NB4 (cell line): Measurements from ENCODE around the gene SPPL2B.

Experiments
- CTCF ChIP-seq: IDR thresholded peaks from one replicate; pipeline ENCODE4 v1.5.1; 2012; ENCODE audit warnings: low read depth, low read length
- POLR2A ChIP-seq: IDR thresholded peaks from 2 replicates; pipeline ENCODE4 v1.6.1; 2011; ENCODE audit warnings: mild to moderate bottlenecking; ENCODE audit not compliant: insufficient read length; ENCODE audit errors: extremely low read depth

DNA sequence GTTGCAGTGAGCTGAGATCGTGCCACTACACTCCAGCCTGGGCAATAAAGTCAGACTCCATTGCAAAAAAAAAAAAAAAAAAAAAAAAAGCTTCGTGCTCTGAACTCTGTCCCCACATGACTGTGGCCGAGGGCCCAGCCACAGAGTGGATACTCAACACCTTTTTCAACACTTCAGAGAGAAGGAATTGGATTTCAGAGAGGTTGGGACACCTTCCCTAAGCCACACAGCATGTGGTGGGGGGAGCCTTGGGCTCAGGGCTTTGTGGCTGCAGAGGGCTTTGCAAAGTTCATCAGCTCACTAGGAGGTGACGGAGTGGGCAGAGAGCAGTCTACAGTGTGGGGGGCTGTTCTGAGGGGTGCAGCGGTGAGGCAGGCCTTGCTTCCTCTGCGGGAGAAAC lies 9.6 kb upstream of the SPPL2B start:
- TF ChIP-seq POLR2A (no peak), CTCF (no peak)
